Measurements from ENCODE around the gene USP34.

USP34 gene

GRCh38 chr2:61378281-61378680 lies 92.6 kb downstream of the USP34 start:
- in situ Hi-C loops (cut with MboI; ENCODE audit: low sequenced_read_pairs): no loop called here

GRCh38 chr2:61377046-61377445 lies 93.8 kb downstream of the USP34 start:
- in situ Hi-C loops (cut with MboI; ENCODE audit: low sequenced_read_pairs): no loop called here

- in situ Hi-C loops (cut with MboI; ENCODE audit: low sequenced_read_pairs): no loop called here
Observed at GRCh38 chr2:61376211-61376610, 94.7 kb downstream of the USP34 start.

- in situ Hi-C loops (cut with MboI; ENCODE audit: low sequenced_read_pairs): no loop called here
Observed at GRCh38 chr2:61371027-61371426, 99.9 kb downstream of the USP34 start.

- in situ Hi-C loops (cut with MboI; ENCODE audit: low sequenced_read_pairs): no loop called here
Observed at GRCh38 chr2:61368687-61369665, 101.9 kb downstream of the USP34 start.

- in situ Hi-C loops (cut with MboI; ENCODE audit: low sequenced_read_pairs): no loop called here
Observed at GRCh38 chr2:61367177-61367576, 103.7 kb downstream of the USP34 start.

- in situ Hi-C loops (cut with MboI; ENCODE audit: low sequenced_read_pairs): no loop called here
Observed at GRCh38 chr2:61363580-61363979, 107.3 kb downstream of the USP34 start.

- in situ Hi-C loops (cut with MboI; ENCODE audit: low sequenced_read_pairs): no loop called here
Observed at GRCh38 chr2:61362873-61363272, 108.0 kb downstream of the USP34 start.

GRCh38 chr2:61361068-61361467 lies 109.8 kb downstream of the USP34 start:
- in situ Hi-C loops (cut with MboI; ENCODE audit: low sequenced_read_pairs): no loop called here

- in situ Hi-C loops (cut with MboI; ENCODE audit: low sequenced_read_pairs): no loop called here
Observed at GRCh38 chr2:61359058-61359457, 111.8 kb downstream of the USP34 start.

GRCh38 chr2:61357681-61358080 lies 113.2 kb downstream of the USP34 start:
- in situ Hi-C loops (cut with MboI; ENCODE audit: low sequenced_read_pairs): no loop called here

GRCh38 chr2:61356958-61357350 lies 113.9 kb downstream of the USP34 start:
- in situ Hi-C loops (cut with MboI; ENCODE audit: low sequenced_read_pairs): no loop called here

GRCh38 chr2:61356261-61356957 lies 114.5 kb downstream of the USP34 start:
- in situ Hi-C loops (cut with MboI; ENCODE audit: low sequenced_read_pairs): no loop called here

- in situ Hi-C loops (cut with MboI; ENCODE audit: low sequenced_read_pairs): no loop called here
Observed at GRCh38 chr2:61354543-61355197, 116.2 kb downstream of the USP34 start.

GRCh38 chr2:61353909-61354308 lies 117.0 kb downstream of the USP34 start:
- in situ Hi-C loops (cut with MboI; ENCODE audit: low sequenced_read_pairs): no loop called here

- in situ Hi-C loops (cut with MboI; ENCODE audit: low sequenced_read_pairs): no loop called here
Observed at GRCh38 chr2:61350777-61351176, 120.1 kb downstream of the USP34 start.

GRCh38 chr2:61343141-61343540 lies 127.7 kb downstream of the USP34 start:
- in situ Hi-C loops (cut with MboI; ENCODE audit: low sequenced_read_pairs): no loop called here

- in situ Hi-C loops (cut with MboI; ENCODE audit: low sequenced_read_pairs): no loop called here
Observed at GRCh38 chr2:61340242-61340641, 130.6 kb downstream of the USP34 start.

- in situ Hi-C loops (cut with MboI; ENCODE audit: low sequenced_read_pairs): no loop called here
Observed at GRCh38 chr2:61338447-61338846, 132.4 kb downstream of the USP34 start.

- in situ Hi-C loops (cut with MboI; ENCODE audit: low sequenced_read_pairs): no loop called here
Observed at GRCh38 chr2:61335187-61335586, 135.7 kb downstream of the USP34 start.

GRCh38 chr2:61334466-61334865 lies 136.4 kb downstream of the USP34 start:
- in situ Hi-C loops (cut with MboI; ENCODE audit: low sequenced_read_pairs): no loop called here

All from HL-60/S4 treated with retinoic acid at 250 ng/mL for 4 days and 3 days (cell line).